ENCODE results near the gene TYRP1.

DNA sequence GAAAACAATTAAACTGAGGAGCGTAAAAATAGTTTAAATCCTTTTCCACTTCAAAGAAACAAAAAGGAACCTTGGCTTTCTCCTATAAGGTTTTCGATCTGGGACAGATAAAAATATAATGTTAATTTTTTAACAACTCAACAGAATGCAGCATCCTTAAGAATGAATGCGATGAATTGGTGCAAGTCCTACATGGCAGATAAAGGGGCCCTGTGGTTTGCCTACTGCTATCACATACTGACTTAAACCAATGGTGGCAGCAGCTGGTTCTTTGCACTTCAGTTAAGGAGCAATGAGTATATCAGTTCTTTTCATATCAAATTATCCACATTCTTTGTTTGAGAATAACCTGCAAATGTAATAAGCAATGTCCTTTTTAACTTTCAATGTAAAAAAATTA, 12.4 kb upstream of the TYRP1 start:
- TF ChIP-seq CTCF (IDR thresholded peaks at IDR 0.05) (no peak), USF2 (IDR thresholded peaks at IDR 0.05; ENCODE audit: borderline replicate concordance, low read depth, low read length) (no peak), NRF1 (IDR thresholded peaks at IDR 0.05; ENCODE audit: low read depth, low read length) (no peak), MAX (IDR thresholded peaks at IDR 0.05; ENCODE audit: low read depth) (no peak), REST (IDR thresholded peaks at IDR 0.05; ENCODE audit: low read depth, low read length) (no peak), ZBTB33 (IDR thresholded peaks at IDR 0.05; ENCODE audit: borderline replicate concordance, low read depth) (no peak), EP300 (IDR thresholded peaks at IDR 0.05; ENCODE audit: borderline replicate concordance in 1 of 2, low read depth in 1 of 2, low read length in 1 of 2) (no peak), RAD21 (IDR thresholded peaks at IDR 0.05; ENCODE audit: low read length) (no peak)
- TF ChIP-seq, protein P1, sequence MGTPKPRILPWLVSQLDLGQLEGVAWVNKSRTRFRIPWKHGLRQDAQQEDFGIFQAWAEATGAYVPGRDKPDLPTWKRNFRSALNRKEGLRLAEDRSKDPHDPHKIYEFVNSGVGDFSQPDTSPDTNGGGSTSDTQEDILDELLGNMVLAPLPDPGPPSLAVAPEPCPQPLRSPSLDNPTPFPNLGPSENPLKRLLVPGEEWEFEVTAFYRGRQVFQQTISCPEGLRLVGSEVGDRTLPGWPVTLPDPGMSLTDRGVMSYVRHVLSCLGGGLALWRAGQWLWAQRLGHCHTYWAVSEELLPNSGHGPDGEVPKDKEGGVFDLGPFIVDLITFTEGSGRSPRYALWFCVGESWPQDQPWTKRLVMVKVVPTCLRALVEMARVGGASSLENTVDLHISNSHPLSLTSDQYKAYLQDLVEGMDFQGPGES (IDR thresholded peaks at IDR 0.05; ENCODE audit: low read depth, low read length), result no peak
